OCI-LY7 (cell line): ENCODE data around the gene KIF3A. TPM values are rescaled to one million over a fixed set of nuclear protein-coding genes. Genes with fewer than 3 reads are reported as not detected.

Source experiments
- BruUV-seq: library from RNA; stranded (reverse); fragments of 400-500 nt; replicated peaks from 2 replicates; lab custom pipeline; 2021; lab: Mats Ljungman, UMichigan
- CTCF ChIA-PET: fragments of 300-600 bp; sonication (Branson Sonifier 250); formaldehyde crosslinking; loops from one replicate; lab custom pipeline; 2022; ENCODE audit warnings: antibody characterized with exemption; ENCODE audit not compliant: unreplicated experiment; lab: Charles Lee
- POLR2A ChIA-PET: fragments of 300-600 bp; sonication (Branson Sonifier 250); formaldehyde crosslinking; loops from one replicate; lab custom pipeline; 2022; ENCODE audit warnings: antibody characterized with exemption; lab: Charles Lee
- DNase-seq: peaks from one replicate; pipeline ENCODE4 v3.0.0-alpha.2; 2015; ENCODE audit warnings: low spot score
- H2AFZ ChIP-seq: fragments of 200-600 bp; sonication (generic), shearing (Covaris generic); 2 replicates; pipeline ENCODE4 v1.6.1; 2014; ENCODE audit warnings: mild to moderate bottlenecking, antibody characterized with exemption, low read length, moderate library complexity
- H3K27ac ChIP-seq: fragments of 200-600 bp; sonication (generic); 2 replicates; pipeline ENCODE4 v1.5.1; 2014; ENCODE audit warnings: mixed run types, low read depth, mild to moderate bottlenecking, moderate library complexity, low read length, inconsistent platforms; ENCODE audit not compliant: poor library complexity, severe bottlenecking
- H3K36me3 ChIP-seq: fragments of 200-600 bp; sonication (generic); 2 replicates; pipeline ENCODE4 v1.6.1; 2014; ENCODE audit warnings: mild to moderate bottlenecking, antibody characterized with exemption, low read length, moderate library complexity, mixed read lengths; ENCODE audit not compliant: insufficient read depth
- H3K4me1 ChIP-seq: fragments of 200-600 bp; sonication (generic); 2 replicates; pipeline ENCODE4 v1.5.1; 2014; ENCODE audit warnings: mild to moderate bottlenecking, low read length; ENCODE audit not compliant: insufficient read depth, poor library complexity, severe bottlenecking
- H3K4me2 ChIP-seq: fragments of 200-600 bp; sonication (generic); 2 replicates; pipeline ENCODE4 v1.6.1; 2014; ENCODE audit warnings: mild to moderate bottlenecking, low read length
- H3K4me3 ChIP-seq: fragments of 200-600 bp; sonication (generic); 2 replicates; pipeline ENCODE4 v1.5.1; 2014; ENCODE audit warnings: mild to moderate bottlenecking, low read depth, low read length; ENCODE audit not compliant: poor library complexity, severe bottlenecking
- H3K79me2 ChIP-seq: fragments of 200-600 bp; sonication (generic); 2 replicates; pipeline ENCODE4 v1.6.1; 2016; ENCODE audit warnings: low read depth, mild to moderate bottlenecking, low read length, moderate library complexity, mixed read lengths; ENCODE audit not compliant: insufficient read depth
- H3K9me2 ChIP-seq: fragments of 200-600 bp; sonication (generic); 2 replicates; pipeline ENCODE4 v1.6.1; 2016; ENCODE audit warnings: mild to moderate bottlenecking, low read length, mixed read lengths; ENCODE audit not compliant: insufficient read depth
- H3K9me3 ChIP-seq: fragments of 200-600 bp; sonication (generic); 2 replicates; pipeline ENCODE4 v1.6.1; 2014; ENCODE audit warnings: mild to moderate bottlenecking, mixed run types, low read length, mixed read lengths
- H4K20me1 ChIP-seq: fragments of 200-600 bp; sonication (generic); 2 replicates; pipeline ENCODE4 v1.6.1; 2014; ENCODE audit warnings: mild to moderate bottlenecking, antibody characterized with exemption, low read length, moderate library complexity, mixed read lengths; ENCODE audit not compliant: insufficient read depth
- CTCF ChIP-seq: fragments of 200-600 bp; sonication (generic); conservative IDR thresholded peaks from 2 replicates; pipeline ENCODE4 v1.5.1; 2014; ENCODE audit warnings: mild to moderate bottlenecking, antibody characterized with exemption, low read length, moderate library complexity, mixed read lengths
- EZH2phosphoT487 ChIP-seq: fragments of 200-600 bp; sonication (generic); IDR thresholded peaks from 2 replicates; pipeline ENCODE4 v1.6.1; 2018; ENCODE audit warnings: low read depth, borderline replicate concordance, mild to moderate bottlenecking, mixed run types, antibody characterized with exemption, low read length, moderate library complexity, mixed read lengths
- intact Hi-C: fragments of 100-400 bp; cut with micrococcal nuclease; formaldehyde crosslinking; loops from one replicate; pipeline ENCODE4 v1.10.0; 2022; ENCODE audit not compliant: unreplicated experiment
- total RNA-seq, 2 experiments: library from RNA; depleted of rRNA in 1 of 2; stranded (reverse); fragments of >200 nt in 1 of 2; shearing (Covaris generic) in 1 of 2; gene quantifications; 2 replicates each; pipeline ENCODE4 v1.2.3, GENCODE V29; 2014 to 2022

KIF3A gene
- total RNA-seq, 2 experiments from 2014 or later, result 6.7 to 14.2 TPM

GRCh38 chr5:132781029-132781428, 43.7 kb upstream of the KIF3A start:
- Histone ChIP-seq H3K36me3 (no peaks in the 10 kb centered on the region), H3K9me2 (no peaks in the 10 kb centered on the region), H3K27ac (no peak overlapping the region), H3K4me2 (no peak overlapping the region), H3K9me3 (no peaks in the 10 kb centered on the region), H3K79me2 (no peaks in the 10 kb centered on the region), H2AFZ (no peak overlapping the region), H4K20me1 (no peaks in the 10 kb centered on the region), H3K4me1 (peaks cover 7% of the 10 kb centered on the region), H3K4me3 (no peak overlapping the region)
- TF ChIP-seq EZH2phosphoT487 (no peak), CTCF (no peak)
- CTCF ChIA-PET, result no interaction called here
- DNase-seq, result no peak
- intact Hi-C loops, result no loop called here
- BruUV-seq, result no TSS peak
- POLR2A ChIA-PET, result interaction anchor here (0.7 kb wide), 2 partner anchors 114 to 201 kb away, joined by 3 to 4 read pairs; no protein-coding TSS in a partner anchor

GRCh38 chr5:132780577-132780976, 43.2 kb upstream of the KIF3A start:
- H3K9me2 ChIP-seq, result no peaks in the 10 kb centered on the region
- intact Hi-C loops, result no loop called here
- H3K36me3 ChIP-seq, result no peaks in the 10 kb centered on the region
- H3K27ac ChIP-seq, result no peak overlapping the region
- no peaks in the 10 kb centered on the region for H3K9me3 ChIP-seq
- H3K4me3 ChIP-seq, result no peak overlapping the region
- H2AFZ ChIP-seq, result no peak overlapping the region
- ChIA-PET CTCF (no interaction called here), POLR2A (interaction anchor here (0.7 kb wide), 1 partner anchor 201 kb away, joined by 3 read pairs; no protein-coding TSS in a partner anchor)
- DNase-seq, result no peak
- BruUV-seq, result no TSS peak
- H3K4me2 ChIP-seq, result no peak overlapping the region
- H3K4me1 ChIP-seq, result peaks cover 7% of the 10 kb centered on the region
- H4K20me1 ChIP-seq, result no peaks in the 10 kb centered on the region
- TF ChIP-seq EZH2phosphoT487 (no peak), CTCF (no peak)
- no peaks in the 10 kb centered on the region for H3K79me2 ChIP-seq

GRCh38 chr5:132779961-132780360, 42.6 kb upstream of the KIF3A start:
- no peaks in the 10 kb centered on the region for H3K79me2 ChIP-seq
- no peak for DNase-seq
- no peaks in the 10 kb centered on the region for H3K36me3 ChIP-seq
- ChIA-PET POLR2A (no interaction called here), CTCF (no interaction called here)
- intact Hi-C loops, result no loop called here
- peaks cover 7% of the 10 kb centered on the region for H3K4me1 ChIP-seq
- no peaks in the 10 kb centered on the region for H4K20me1 ChIP-seq
- BruUV-seq, result no TSS peak
- H3K4me3 ChIP-seq, result no peak overlapping the region
- TF ChIP-seq EZH2phosphoT487, result no peak
- TF ChIP-seq CTCF, result no peak
- no peak overlapping the region for H2AFZ ChIP-seq
- no peak overlapping the region for H3K4me2 ChIP-seq
- no peaks in the 10 kb centered on the region for H3K9me2 ChIP-seq
- no peak overlapping the region for H3K27ac ChIP-seq
- H3K9me3 ChIP-seq, result no peaks in the 10 kb centered on the region
